Neuronal stem cell (in vitro differentiated cells): Measurements from ENCODE around the gene VDR.

Experiments
- DNase-seq: peaks from one replicate; pipeline ENCODE4 v3.0.0-alpha.2; 2013; ENCODE audit warnings: low spot score
- H2AFZ ChIP-seq: one replicate; pipeline ENCODE4 v1.6.1; 2013; ENCODE audit warnings: mild to moderate bottlenecking, low read length, inconsistent platforms
- H2AK5ac ChIP-seq: 2 replicates; pipeline ENCODE4 v1.6.1; 2013; ENCODE audit warnings: low read depth, mild to moderate bottlenecking, inconsistent platforms, low read length, moderate library complexity, mixed read lengths
- H2BK120ac ChIP-seq: 2 replicates; pipeline ENCODE4 v1.6.1; 2013; ENCODE audit warnings: low read depth, mild to moderate bottlenecking, inconsistent platforms, low read length, moderate library complexity, mixed read lengths
- H2BK12ac ChIP-seq: one replicate; pipeline ENCODE4 v1.6.1; 2013; ENCODE audit warnings: low read length, inconsistent platforms
- H2BK15ac ChIP-seq: 2 replicates; pipeline ENCODE4 v1.6.1; 2013; ENCODE audit warnings: mild to moderate bottlenecking, low read length, inconsistent platforms, mixed read lengths
- H2BK5ac ChIP-seq: one replicate; pipeline ENCODE4 v1.6.1; 2013; ENCODE audit warnings: inconsistent platforms, mild to moderate bottlenecking, low read length, moderate library complexity
- H3K14ac ChIP-seq: one replicate; pipeline ENCODE4 v1.6.1; 2013; ENCODE audit warnings: low read length, inconsistent platforms
- H3K18ac ChIP-seq: 2 replicates; pipeline ENCODE4 v1.6.1; 2013; ENCODE audit warnings: low read length, inconsistent platforms
- H3K23ac ChIP-seq: 2 replicates; pipeline ENCODE4 v1.6.1; 2013; ENCODE audit warnings: low read depth, mild to moderate bottlenecking, mixed read lengths, low read length, inconsistent platforms; ENCODE audit not compliant: poor library complexity
- H3K27ac ChIP-seq: replicated peaks from 3 replicates; pipeline ENCODE4 v1.5.1; 2013; ENCODE audit warnings: low read length, inconsistent platforms
- H3K27me3 ChIP-seq, 3 experiments: 2 replicates each; pipeline ENCODE4 v1.6.1; 2013; ENCODE audit warnings: low read length in 3 of 3, mild to moderate bottlenecking in 2 of 3, inconsistent platforms in 1 of 3, low read depth in 1 of 3, mixed read lengths in 1 of 3, moderate library complexity in 1 of 3; ENCODE audit not compliant: control insufficient read depth in 3 of 3, insufficient read depth in 3 of 3
- H3K36me3 ChIP-seq, 2 donors: replicated peaks in 1 of 2; 2 replicates each; pipeline ENCODE4 v1.6.1; 2013; ENCODE audit warnings: low read length in 2 of 2; ENCODE audit not compliant: control insufficient read depth in 2 of 2, insufficient read depth in 2 of 2
- H3K4ac ChIP-seq: 2 replicates; pipeline ENCODE4 v1.6.1; 2013; ENCODE audit warnings: inconsistent platforms, mild to moderate bottlenecking, low read length, moderate library complexity
- H3K4me1 ChIP-seq, 2 donors: 1 replicate in 1 of 2; 2 replicates in 1 of 2; pipeline ENCODE4 v1.6.1; 2013; ENCODE audit warnings: low read length in 2 of 2, low read depth in 1 of 2; ENCODE audit not compliant: control insufficient read depth in 2 of 2, insufficient read depth in 1 of 2
- H3K4me2 ChIP-seq: one replicate; pipeline ENCODE4 v1.6.1; 2013; ENCODE audit warnings: mild to moderate bottlenecking, low read length, inconsistent platforms; ENCODE audit not compliant: insufficient read depth, poor library complexity, severe bottlenecking
- H3K4me3 ChIP-seq, 2 donors: 2 replicates each; pipeline ENCODE4 v1.5.1; 2013; ENCODE audit warnings: low read length in 2 of 2, mild to moderate bottlenecking in 2 of 2, inconsistent platforms in 1 of 2, moderate library complexity in 1 of 2
- H3K79me1 ChIP-seq: one replicate; pipeline ENCODE4 v1.6.1; 2013; ENCODE audit warnings: low read depth, mild to moderate bottlenecking, inconsistent platforms, low read length, moderate library complexity
- H3K9ac ChIP-seq: one replicate; pipeline ENCODE4 v1.6.1; 2013; ENCODE audit warnings: mild to moderate bottlenecking, low read depth, low read length, inconsistent platforms; ENCODE audit not compliant: poor library complexity
- H3K9me3 ChIP-seq, 2 donors: replicated peaks in 1 of 2; 2 replicates each; pipeline versions ENCODE3 to v1.6.1; 2013; ENCODE audit warnings: low read length in 2 of 2, mild to moderate bottlenecking in 2 of 2, inconsistent platforms in 1 of 2, low read depth in 1 of 2, mixed read lengths in 1 of 2, moderate library complexity in 1 of 2; ENCODE audit not compliant: control insufficient read depth in 2 of 2, insufficient read depth in 1 of 2
- H4K8ac ChIP-seq: one replicate; pipeline ENCODE4 v1.6.1; 2013; ENCODE audit warnings: low read depth, mild to moderate bottlenecking, inconsistent platforms, low read length, moderate library complexity
- H4K91ac ChIP-seq: one replicate; pipeline ENCODE4 v1.6.1; 2013; ENCODE audit warnings: low read length, low read depth, mild to moderate bottlenecking, inconsistent platforms; ENCODE audit not compliant: poor library complexity
- WGBS, 2 donors: extraction: QIAGEN DNeasy Blood & Tissue Kit; methylation state at CpG; one replicate each; pipeline ENCODE4 v1.1.7; 2013; ENCODE audit warnings: missing lambda C conversion rate in 2 of 2, mixed read lengths in 1 of 2; ENCODE audit not compliant: insufficient read length in 2 of 2, insufficient replicate concordance in 1 of 2; ENCODE audit errors: extremely low coverage in 2 of 2; 5-methylcytosine and 5-hydroxymethylcytosine counted together

Gene VDR

DNA sequence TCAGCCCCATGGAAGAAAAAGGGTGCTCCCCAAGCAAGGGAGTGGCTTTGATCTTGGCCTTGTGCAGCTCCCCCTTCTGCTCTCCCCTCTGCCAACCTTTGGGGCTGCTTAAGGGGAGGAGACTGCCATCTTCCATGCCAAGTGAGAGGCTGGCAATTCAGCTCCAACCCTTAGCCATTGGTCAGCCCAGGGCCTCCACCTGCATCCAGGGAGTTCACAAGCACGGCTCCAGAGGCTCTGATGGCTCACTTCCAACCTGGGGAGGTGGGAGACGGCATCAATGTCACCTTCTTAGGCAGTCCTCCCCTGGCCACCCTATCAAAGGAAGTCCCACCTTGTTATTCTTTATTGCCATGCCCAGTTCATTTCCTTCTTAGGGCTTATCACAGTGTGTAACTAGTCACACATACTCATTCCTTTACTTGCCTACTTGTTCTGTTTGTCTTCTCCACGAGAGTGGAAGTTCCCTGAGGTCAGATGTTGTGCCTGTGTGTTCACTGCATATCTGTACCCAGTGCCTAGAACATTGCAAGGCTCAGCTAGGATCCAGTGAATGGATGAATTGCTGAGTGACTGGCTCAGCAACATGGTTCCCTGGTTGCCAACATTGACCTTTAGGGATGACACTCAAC is 90.1 kb downstream of the VDR start:
- Histone ChIP-seq H3K4me1 (peaks cover 50 to 58% of the 10 kb centered on the region in 2 donors), H2AFZ (no peak overlapping the region), H3K27ac (no peak overlapping the region), H3K27me3 (no peaks in the 10 kb centered on the region), H3K9ac (no peak overlapping the region), H3K4ac (no peak overlapping the region), H2AK5ac (peak overlapping the region; percentile 54), H3K23ac (no peak overlapping the region), H2BK15ac (peak overlapping the region; percentile 79), H2BK120ac (no peak overlapping the region), H3K9me3 (no peaks in the 10 kb centered on the region), H3K36me3 (peaks cover 0 to 32% of the 10 kb centered on the region in 2 donors), H3K4me3 (no peak overlapping the region), H3K4me2 (no peak overlapping the region), H3K79me1 (peaks cover 2% of the 10 kb centered on the region), H2BK5ac (peak overlapping the region; percentile 79), H3K14ac (no peak overlapping the region), H2BK12ac (no peak overlapping the region), H4K8ac (no peak overlapping the region), H3K18ac (peak overlapping the region; percentile 34), H4K91ac (no peak overlapping the region)
- no CpG with 5 or more reads among the region's 3 CpGs for WGBS, 2 donors
- no peak for DNase-seq

DNA sequence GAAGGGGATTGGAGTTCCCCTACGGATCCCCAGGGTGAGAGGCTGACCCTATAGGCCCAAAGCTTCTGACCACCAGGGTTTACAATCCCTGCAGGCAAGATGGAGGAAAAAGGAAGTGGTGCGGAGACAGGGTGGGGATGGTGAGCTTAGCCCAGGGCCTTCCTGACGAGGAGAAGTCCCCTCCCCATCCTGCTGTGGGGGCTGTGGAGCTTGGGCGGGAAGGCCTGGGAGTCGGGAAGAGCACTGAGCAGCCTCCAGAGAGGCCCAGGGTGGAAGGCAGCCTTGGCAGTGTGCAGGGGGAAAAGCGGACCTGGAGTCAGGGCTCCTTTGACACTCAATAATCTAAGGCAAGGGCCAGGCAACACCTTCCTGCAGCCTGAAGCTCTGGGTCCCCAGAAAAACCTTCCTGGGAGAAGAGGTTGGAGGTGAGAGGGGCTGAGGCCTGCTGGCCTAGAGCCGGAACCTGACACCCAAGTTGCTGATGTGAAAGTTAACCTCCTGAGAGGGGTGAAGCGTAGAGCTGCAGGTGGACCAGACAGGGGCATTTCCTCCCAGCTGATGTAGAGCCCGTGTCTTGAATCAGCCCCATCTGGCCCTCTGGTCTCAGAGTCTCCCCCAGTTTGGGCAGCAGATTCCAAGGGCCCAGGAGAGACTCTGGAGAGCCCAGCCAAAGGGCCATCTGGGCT is 91.1 kb downstream of the VDR start:
- Histone ChIP-seq H3K4me3 (peak overlapping the region in 1 of 2 donors; percentile 36), H2AFZ (peak overlapping the region; percentile 73), H3K9me3 (no peaks in the 10 kb centered on the region), H3K27me3 (no peaks in the 10 kb centered on the region), H3K4me1 (peaks cover 52 to 62% of the 10 kb centered on the region in 2 donors), H3K4ac (no peak overlapping the region), H2BK5ac (peak overlapping the region; percentile 79), H3K79me1 (peaks cover 7% of the 10 kb centered on the region), H3K4me2 (peak overlapping the region; percentile 38), H2BK120ac (no peak overlapping the region), H2AK5ac (peak overlapping the region; percentile 54), H3K9ac (peak overlapping the region; percentile 56), H3K14ac (no peak overlapping the region), H3K18ac (peak overlapping the region; percentile 93), H4K8ac (no peak overlapping the region), H3K23ac (peak overlapping the region; percentile 1), H2BK12ac (peak overlapping the region; percentile 2), H2BK15ac (peak overlapping the region; percentile 79), H4K91ac (peak overlapping the region; percentile 7), H3K36me3 (peaks cover 0 to 32% of the 10 kb centered on the region in 2 donors), H3K27ac (peak overlapping the region; percentile 90)
- no CpG with 5 or more reads among the region's 9 CpGs for WGBS, 2 donors
- peak; percentile 45 for DNase-seq

DNA sequence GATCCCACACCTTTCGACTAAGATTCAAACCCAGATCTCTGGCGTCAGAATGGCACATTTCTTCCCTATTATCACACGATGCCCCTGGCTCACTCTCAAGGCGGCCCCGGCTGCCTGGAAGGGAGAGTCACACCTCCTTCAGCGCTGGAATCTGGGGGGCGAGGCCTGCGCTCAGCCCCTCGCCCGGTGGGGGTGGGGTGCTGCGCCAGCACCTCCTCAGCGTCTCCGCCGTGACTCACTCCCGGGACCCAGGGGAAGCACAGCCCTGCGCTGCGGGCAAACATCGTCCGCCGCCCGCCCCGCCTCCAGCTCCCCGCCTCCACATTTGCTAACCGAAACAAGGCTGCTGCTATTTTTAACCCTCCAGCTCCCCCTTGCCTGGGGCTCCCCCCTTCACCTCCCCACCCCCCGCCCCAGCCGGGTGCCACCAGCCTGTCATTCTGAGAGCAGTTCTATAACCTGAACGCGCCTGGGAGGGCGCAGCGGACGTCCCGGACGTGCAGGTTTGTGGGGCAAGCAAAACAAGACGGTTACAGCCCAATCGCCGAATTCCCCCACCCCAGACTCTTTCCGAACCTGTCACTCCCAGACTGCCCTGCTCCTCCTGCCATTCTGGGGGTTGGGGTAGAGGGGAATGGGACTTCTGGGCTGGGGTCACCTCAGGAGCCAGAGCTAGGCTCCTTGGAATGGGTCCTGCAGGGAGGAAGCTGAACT is 91.8 kb downstream of the VDR start:
- Histone ChIP-seq H2AFZ (peak overlapping the region; percentile 73), H3K9ac (peak overlapping the region; percentile 5), H3K36me3 (peaks cover 0 to 29% of the 10 kb centered on the region in 2 donors), H2BK12ac (no peak overlapping the region), H2BK15ac (peak overlapping the region; percentile 79), H3K14ac (no peak overlapping the region), H2AK5ac (peak overlapping the region; percentile 54), H3K4ac (no peak overlapping the region), H3K9me3 (no peaks in the 10 kb centered on the region), H2BK5ac (no peak overlapping the region), H3K23ac (no peak overlapping the region), H3K18ac (peak overlapping the region; percentile 93), H4K8ac (no peak overlapping the region), H2BK120ac (no peak overlapping the region), H3K27me3 (no peaks in the 10 kb centered on the region), H3K4me2 (peak overlapping the region; percentile 38), H3K4me3 (peak overlapping the region in 1 of 2 donors; percentile 36), H4K91ac (peak overlapping the region; percentile 7), H3K27ac (peak overlapping the region; percentile 90), H3K4me1 (peaks cover 53 to 62% of the 10 kb centered on the region in 2 donors), H3K79me1 (peaks cover 7% of the 10 kb centered on the region)
- no CpG with 5 or more reads among the region's 37 CpGs for WGBS, 2 donors
- peak; percentile 75 for DNase-seq
